CD4-positive, alpha-beta T cell treated with Interleukin-1 beta for 1 hour (primary cell): Measurements from ENCODE around the gene CPB1.
"Not testable (repeated sequence)": the region's sequence is repeated elsewhere in the genome, so short reads cannot be mapped to it uniquely, and the experiment has no call there.

Experiments
- DNase-seq, 2 donors: peaks; one replicate each; pipeline ENCODE4 v3.0.0-alpha.2; 2020 to 2022

CPB1 gene

GRCh38 chr3:148827585-148827984, at the start of gene CPB1:
CPB1 (plus strand) TSS chr3:148827811; CDS start chr3:148827824, 13 bp downstream.
- no peak for DNase-seq

- no peak for DNase-seq
Observed at GRCh38 chr3:148778926-148779325, 48.7 kb upstream of the CPB1 start.

GRCh38 chr3:148785026-148785425, 42.6 kb upstream of the CPB1 start:
- not testable (repeated sequence) for DNase-seq

GRCh38 chr3:148786159-148786558, 41.5 kb upstream of the CPB1 start:
- DNase-seq: not testable (repeated sequence)

GRCh38 chr3:148789146-148789545, 38.5 kb upstream of the CPB1 start:
- no peak for DNase-seq

GRCh38 chr3:148789906-148790305, 37.7 kb upstream of the CPB1 start:
- DNase-seq: no peak

- DNase-seq: no peak
Observed at GRCh38 chr3:148790370-148790769, 37.2 kb upstream of the CPB1 start.

- DNase-seq: no peak
Observed at GRCh38 chr3:148790851-148791735, 36.5 kb upstream of the CPB1 start.

- DNase-seq: no peak
Observed at GRCh38 chr3:148791920-148792319, 35.7 kb upstream of the CPB1 start.

GRCh38 chr3:148792516-148792915, 35.1 kb upstream of the CPB1 start:
- DNase-seq: no peak

GRCh38 chr3:148796799-148797198, 30.8 kb upstream of the CPB1 start:
- no peak for DNase-seq

GRCh38 chr3:148797795-148798194, 29.8 kb upstream of the CPB1 start:
- DNase-seq: no peak

- DNase-seq: no peak
Observed at GRCh38 chr3:148800414-148800813, 27.2 kb upstream of the CPB1 start.

GRCh38 chr3:148809835-148810234, 17.8 kb upstream of the CPB1 start:
- no peak for DNase-seq

GRCh38 chr3:148815316-148816110, 12.1 kb upstream of the CPB1 start:
- DNase-seq: no peak

GRCh38 chr3:148816427-148816826, 11.2 kb upstream of the CPB1 start:
- no peak for DNase-seq

GRCh38 chr3:148816981-148817525, 10.6 kb upstream of the CPB1 start:
- DNase-seq: no peak

GRCh38 chr3:148820361-148821245, 7.0 kb upstream of the CPB1 start:
- DNase-seq: no peak

- no peak for DNase-seq
Observed at GRCh38 chr3:148823026-148823425, 4.6 kb upstream of the CPB1 start.

- no peak for DNase-seq
Observed at GRCh38 chr3:148825476-148825875, 2.1 kb upstream of the CPB1 start.

GRCh38 chr3:148828136-148828690, 602 bp downstream of the CPB1 start:
- DNase-seq: no peak

GRCh38 chr3:148829926-148830325, 2.3 kb downstream of the CPB1 start:
- no peak for DNase-seq
